GM12873 (cell line): ENCODE measurements around the gene TH.
A peak's percentile ranks its signal among the peaks of the same experiment; 100 is the strongest.

ENCODE experiments used
- TF ChIP-seq, protein P1 (sequence below): IDR thresholded peaks from 2 replicates; pipeline ENCODE4 v1.5.1; 2012; ENCODE audit warnings: low read depth, mild to moderate bottlenecking, moderate library complexity, low read length, control low read depth; ENCODE audit not compliant: insufficient read depth; ENCODE audit errors: missing control alignments

The TH gene

DNA sequence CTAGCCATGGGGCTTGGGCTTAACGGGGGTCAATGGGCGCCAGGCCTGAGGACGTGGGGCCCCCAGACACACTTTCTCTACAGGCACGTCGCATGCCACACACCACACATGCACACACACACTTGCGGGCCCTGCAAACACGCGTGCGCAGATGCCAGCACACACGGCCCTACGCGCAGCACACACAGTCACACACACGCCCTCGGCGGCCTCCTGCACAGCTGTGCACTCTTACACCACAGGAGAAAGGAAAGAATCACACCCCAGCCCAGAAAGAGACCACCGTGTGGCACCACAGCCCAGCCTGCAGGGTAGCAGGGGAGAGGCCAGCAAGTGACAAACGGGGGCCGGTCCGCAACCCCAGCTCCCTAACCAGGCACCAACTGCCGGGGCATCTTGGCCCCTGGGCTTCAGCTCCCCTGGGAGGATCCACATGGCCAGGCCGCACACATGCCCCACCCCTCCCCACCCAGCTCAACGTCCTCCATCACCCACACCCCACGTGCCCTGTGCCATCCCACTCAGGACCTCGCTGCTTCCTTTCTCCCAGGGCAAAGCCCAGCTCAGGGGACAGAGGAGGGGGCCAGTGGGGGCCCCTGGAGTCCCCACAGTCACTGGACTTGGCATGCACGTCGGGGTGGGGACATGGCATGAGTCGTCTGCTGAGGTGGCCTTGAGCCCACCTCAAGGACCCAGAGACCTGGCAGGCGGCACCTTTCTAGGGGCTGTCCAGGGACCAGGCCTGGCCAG lies 26.3 kb upstream of the TH start:
- TF ChIP-seq, protein P1, sequence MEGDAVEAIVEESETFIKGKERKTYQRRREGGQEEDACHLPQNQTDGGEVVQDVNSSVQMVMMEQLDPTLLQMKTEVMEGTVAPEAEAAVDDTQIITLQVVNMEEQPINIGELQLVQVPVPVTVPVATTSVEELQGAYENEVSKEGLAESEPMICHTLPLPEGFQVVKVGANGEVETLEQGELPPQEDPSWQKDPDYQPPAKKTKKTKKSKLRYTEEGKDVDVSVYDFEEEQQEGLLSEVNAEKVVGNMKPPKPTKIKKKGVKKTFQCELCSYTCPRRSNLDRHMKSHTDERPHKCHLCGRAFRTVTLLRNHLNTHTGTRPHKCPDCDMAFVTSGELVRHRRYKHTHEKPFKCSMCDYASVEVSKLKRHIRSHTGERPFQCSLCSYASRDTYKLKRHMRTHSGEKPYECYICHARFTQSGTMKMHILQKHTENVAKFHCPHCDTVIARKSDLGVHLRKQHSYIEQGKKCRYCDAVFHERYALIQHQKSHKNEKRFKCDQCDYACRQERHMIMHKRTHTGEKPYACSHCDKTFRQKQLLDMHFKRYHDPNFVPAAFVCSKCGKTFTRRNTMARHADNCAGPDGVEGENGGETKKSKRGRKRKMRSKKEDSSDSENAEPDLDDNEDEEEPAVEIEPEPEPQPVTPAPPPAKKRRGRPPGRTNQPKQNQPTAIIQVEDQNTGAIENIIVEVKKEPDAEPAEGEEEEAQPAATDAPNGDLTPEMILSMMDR, result no peak

DNA sequence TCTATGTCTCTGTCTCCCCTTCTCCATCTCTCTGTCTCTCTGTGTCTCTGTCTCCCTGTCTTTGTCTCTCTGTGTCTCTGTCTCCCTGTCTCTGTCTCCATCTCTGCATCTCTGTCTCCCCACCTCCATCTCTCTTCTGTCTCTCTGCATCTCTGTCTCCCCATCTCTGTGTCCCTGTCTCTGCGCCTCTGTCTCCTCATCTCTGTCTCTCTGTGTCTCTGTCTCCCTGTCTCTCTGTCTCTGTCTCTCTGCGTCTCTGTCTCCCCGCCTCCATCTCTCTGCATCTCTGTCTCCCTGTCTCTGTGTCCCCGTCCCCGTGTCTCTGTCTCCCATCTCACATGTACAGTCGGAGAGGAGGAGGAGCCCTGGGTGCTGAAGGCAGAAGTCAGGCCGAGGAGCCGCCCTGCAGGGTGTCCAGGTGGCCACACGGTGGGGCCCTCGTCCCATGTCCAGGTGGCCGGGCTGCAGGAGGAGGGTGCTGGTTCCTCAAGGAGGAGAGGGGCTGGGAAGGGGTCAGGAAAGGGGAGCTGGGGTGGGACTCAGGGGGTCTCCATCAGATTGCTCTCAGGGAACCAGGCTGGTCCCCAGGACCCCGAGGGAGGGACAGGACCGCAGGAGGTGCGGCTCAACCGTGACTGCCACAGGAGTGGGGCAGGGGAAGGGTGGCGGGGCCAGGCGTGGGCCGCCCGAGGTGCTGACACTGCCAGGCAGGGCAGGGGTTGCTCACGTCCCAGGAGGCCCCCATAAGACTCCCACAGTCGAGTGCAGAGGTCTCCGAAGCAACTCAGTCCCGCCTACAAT lies 25.6 kb upstream of the TH start:
- TF ChIP-seq, protein P1, result peak; percentile 85

DNA sequence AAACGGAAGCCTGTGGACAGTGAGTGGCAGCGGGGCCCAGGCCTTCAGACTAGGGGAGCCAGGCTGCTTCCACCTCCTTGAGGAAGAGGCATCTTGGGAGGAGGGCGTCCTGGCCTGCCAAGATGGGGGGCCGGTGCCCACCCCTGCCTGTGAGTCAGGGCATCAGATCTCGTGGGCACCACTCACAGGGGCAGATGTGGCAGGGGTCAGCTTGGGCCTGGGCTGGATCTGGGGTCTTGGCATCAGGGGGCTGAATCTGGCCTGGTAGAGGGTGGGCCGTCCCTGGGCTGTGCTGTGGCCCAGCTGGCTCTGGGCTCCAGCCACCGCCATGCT lies 24.1 kb upstream of the TH start:
- TF ChIP-seq, protein P1, result no peak

DNA sequence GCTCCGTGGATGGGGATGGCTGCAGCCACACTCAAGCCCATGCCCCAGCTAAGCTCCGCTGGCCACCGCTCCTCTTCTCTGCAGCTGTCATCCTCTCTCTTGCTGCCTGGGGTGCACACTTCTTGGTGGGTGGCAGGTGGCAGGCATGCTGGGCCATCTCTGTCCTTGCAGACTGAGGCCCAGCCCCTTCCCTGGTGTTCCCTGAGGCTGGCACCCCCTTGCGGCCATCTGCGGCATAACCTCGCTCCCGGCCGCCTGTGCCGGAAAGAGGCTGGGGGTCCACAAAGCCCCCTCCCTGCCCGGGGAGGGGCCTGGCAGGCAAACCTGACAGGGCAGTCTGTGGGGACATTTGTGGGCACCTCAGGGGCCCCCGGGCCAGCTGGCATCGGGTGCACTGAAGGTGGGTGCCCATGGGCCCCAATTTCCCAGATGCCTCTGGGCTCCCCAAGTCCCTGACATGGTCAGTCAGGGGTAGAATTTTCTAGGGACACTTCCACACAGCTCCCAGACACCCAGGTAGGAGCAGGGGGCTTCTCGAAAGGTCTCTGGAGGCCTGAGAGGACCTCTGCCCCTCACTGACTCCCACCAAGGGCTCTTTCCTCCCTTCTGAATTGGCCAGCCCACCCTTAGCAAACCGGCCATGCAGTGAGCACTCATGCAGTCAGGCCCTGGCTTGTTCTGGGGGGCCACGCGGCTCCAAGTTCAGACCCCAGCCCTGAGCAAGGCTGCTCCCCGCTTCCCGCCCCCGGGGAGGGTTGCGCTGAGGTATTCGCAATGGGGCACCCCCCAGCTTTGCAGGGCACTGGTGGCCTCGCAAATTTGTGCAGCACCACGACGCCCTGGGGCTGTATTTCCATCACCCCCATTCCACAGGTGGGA lies 23.5 kb upstream of the TH start:
- TF ChIP-seq, protein P1, result peak; percentile 87

DNA sequence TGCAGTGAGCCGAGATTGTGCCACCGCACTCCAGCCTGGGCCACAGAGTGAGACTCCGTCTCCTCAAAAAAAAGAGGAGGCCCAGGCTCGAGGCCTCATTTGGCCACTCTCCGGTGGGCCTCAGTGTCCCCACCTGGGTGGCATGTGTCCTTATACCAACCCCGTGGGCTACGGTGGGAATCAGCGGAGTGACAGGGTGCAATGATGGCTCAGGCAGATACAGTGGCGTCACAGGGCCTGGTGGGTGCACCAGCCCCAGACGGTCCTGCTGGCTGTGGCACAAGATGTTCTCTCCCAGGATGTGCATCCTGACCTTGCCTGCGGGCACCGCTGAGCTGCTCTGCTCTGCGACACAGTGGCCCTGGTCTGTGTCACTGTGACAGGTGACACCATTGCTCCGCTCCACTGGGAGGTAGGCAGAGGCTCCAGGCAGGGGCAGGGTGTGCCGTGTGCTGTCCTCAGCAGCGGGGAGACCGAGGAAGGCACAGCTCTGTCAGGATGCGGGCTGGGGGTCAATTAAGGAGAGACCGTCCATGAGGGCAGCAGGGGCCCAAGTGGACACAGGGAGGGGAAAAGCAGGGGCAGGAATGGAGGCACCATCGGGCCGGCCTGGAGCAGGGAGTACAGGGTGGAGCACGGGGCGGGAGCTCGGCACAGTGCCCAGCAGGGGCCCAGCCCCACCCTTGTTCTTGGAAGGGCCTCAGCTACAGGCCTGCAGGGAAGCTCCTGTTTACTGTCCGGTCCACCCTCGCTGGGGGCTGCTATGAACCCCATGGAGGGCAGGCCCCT lies 21.7 kb upstream of the TH start:
- TF ChIP-seq, protein P1, result no peak

DNA sequence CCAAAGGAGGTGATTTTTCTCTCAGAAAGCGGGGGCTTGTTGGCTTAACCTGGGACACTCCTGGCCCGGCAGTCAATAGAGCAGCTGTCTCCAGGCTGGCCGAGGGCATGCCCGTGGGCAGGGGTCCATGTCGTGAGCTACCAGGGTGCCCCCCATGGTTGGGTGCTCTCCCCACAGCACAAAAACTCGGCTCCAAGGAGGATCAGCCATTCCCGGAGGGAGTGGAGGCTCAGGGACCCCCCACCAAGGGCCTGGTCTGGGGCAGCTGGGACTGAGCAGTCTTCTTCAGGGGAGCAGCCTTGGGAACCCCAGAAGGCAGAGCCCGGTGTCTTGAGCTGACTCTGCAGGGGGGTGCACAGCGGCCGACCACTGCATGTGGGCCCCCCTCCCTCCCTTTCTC lies 20.8 kb upstream of the TH start:
- TF ChIP-seq, protein P1, result no peak
